CD14-positive monocyte (primary cell): ENCODE results near the gene RUNDC1. TPM values are rescaled to one million over a fixed set of nuclear protein-coding genes. Genes with fewer than 3 reads are reported as not detected.

Experiments
- DNase-seq, 3 donors: peaks; one replicate each; pipeline ENCODE4 v3.0.0-alpha.2; 2011 to 2022
- H2AFZ ChIP-seq: 2 replicates; pipeline ENCODE4 v1.6.0; 2012; ENCODE audit warnings: mild to moderate bottlenecking, low read depth, low read length, inconsistent platforms; ENCODE audit not compliant: insufficient read depth, poor library complexity, severe bottlenecking
- H3K27ac ChIP-seq, 2 donors: 1 replicate in 1 of 2; 2 replicates in 1 of 2; pipeline ENCODE4 v1.5.1; 2012 to 2013; ENCODE audit warnings: low read length in 2 of 2, control low read depth in 1 of 2, inconsistent platforms in 1 of 2, low read depth in 1 of 2, mild to moderate bottlenecking in 1 of 2
- H3K27me3 ChIP-seq, 2 donors: one replicate each; pipeline versions ENCODE4 v1.6.0 to v1.6.1; 2011 to 2013; ENCODE audit warnings: low read length in 2 of 2; ENCODE audit not compliant: control insufficient read depth in 2 of 2, insufficient read depth in 2 of 2
- H3K36me3 ChIP-seq, 2 donors: replicated peaks in 1 of 2; 1 replicate in 1 of 2; 2 replicates in 1 of 2; pipeline versions ENCODE4 v1.5.1 to v1.6.1; 2012 to 2013; ENCODE audit warnings: low read length in 2 of 2, control low read depth in 1 of 2, inconsistent platforms in 1 of 2, mild to moderate bottlenecking in 1 of 2; ENCODE audit not compliant: insufficient read depth in 2 of 2, control insufficient read depth in 1 of 2
- H3K4me1 ChIP-seq, 2 donors: 1 replicate in 1 of 2; 2 replicates in 1 of 2; pipeline versions ENCODE4 v1.5.1 to v1.6.1; 2012 to 2013; ENCODE audit warnings: low read length in 2 of 2, control low read depth in 1 of 2, inconsistent platforms in 1 of 2, mild to moderate bottlenecking in 1 of 2, moderate library complexity in 1 of 2; ENCODE audit not compliant: insufficient read depth in 2 of 2, control insufficient read depth in 1 of 2
- H3K4me2 ChIP-seq: replicated peaks from 2 replicates; pipeline ENCODE3; 2012; ENCODE audit warnings: low read length, moderate library complexity, mild to moderate bottlenecking; ENCODE audit not compliant: poor library complexity, severe bottlenecking; ENCODE audit errors: extremely low read depth
- H3K4me3 ChIP-seq, 3 experiments: fragments of 200-600 bp in 1 of 3; sonication (generic) in 1 of 3; replicated peaks in 1 of 3; 1 replicate in 2 of 3; 2 replicates in 1 of 3; pipeline ENCODE4 v1.5.1; 2011 to 2013; ENCODE audit warnings: low read length in 3 of 3, mild to moderate bottlenecking in 3 of 3, control low read depth in 2 of 3, low read depth in 2 of 3, inconsistent platforms in 1 of 3, moderate library complexity in 1 of 3
- H3K79me2 ChIP-seq: 2 replicates; pipeline ENCODE4 v1.6.0; 2012; ENCODE audit warnings: mild to moderate bottlenecking, control low read depth, inconsistent platforms, low read length, moderate library complexity; ENCODE audit not compliant: insufficient read depth
- H3K9ac ChIP-seq: 2 replicates; pipeline ENCODE4 v1.6.0; 2017; ENCODE audit warnings: low read length, mild to moderate bottlenecking; ENCODE audit not compliant: insufficient read depth, poor library complexity, severe bottlenecking
- H3K9me3 ChIP-seq, 2 donors: replicated peaks in 1 of 2; 1 replicate in 1 of 2; 2 replicates in 1 of 2; pipeline versions ENCODE4 v1.5.1 to v1.6.1; 2012 to 2013; ENCODE audit warnings: low read length in 2 of 2, control low read depth in 1 of 2; ENCODE audit not compliant: control insufficient read depth in 1 of 2, insufficient read depth in 1 of 2
- H4K20me1 ChIP-seq: 2 replicates; pipeline ENCODE4 v1.6.0; 2012; ENCODE audit warnings: mild to moderate bottlenecking, low read length, control low read depth, moderate library complexity; ENCODE audit not compliant: insufficient read depth
- H3K27ac Mint-ChIP-seq, 7 donors: one replicate each; pipeline ENCODE4 v1.8.0; 2020; ENCODE audit warnings: mild to moderate bottlenecking in 7 of 7, mixed read lengths in 7 of 7, moderate library complexity in 6 of 7, inconsistent platforms in 2 of 7
- H3K27me3 Mint-ChIP-seq, 3 donors: one replicate each; pipeline ENCODE4 v1.8.0; 2021 to 2022; ENCODE audit warnings: low read depth in 3 of 3, mild to moderate bottlenecking in 3 of 3, mixed read lengths in 3 of 3, moderate library complexity in 3 of 3, inconsistent platforms in 1 of 3
- H3K36me3 Mint-ChIP-seq, 2 donors: one replicate each; pipeline ENCODE4 v1.8.0; 2020; ENCODE audit warnings: mixed read lengths in 2 of 2, inconsistent platforms in 1 of 2, mild to moderate bottlenecking in 1 of 2
- H3K4me1 Mint-ChIP-seq: one replicate; pipeline ENCODE4 v1.8.0; 2020; ENCODE audit warnings: mild to moderate bottlenecking, mixed read lengths
- H3K4me3 Mint-ChIP-seq, 2 donors: one replicate each; pipeline ENCODE4 v1.8.0; 2020; ENCODE audit warnings: mild to moderate bottlenecking in 2 of 2, mixed read lengths in 2 of 2, moderate library complexity in 1 of 2
- H3K9me3 Mint-ChIP-seq, 7 donors: one replicate each; pipeline ENCODE4 v1.8.0; 2020 to 2022; ENCODE audit warnings: mixed read lengths in 7 of 7, mild to moderate bottlenecking in 6 of 7, moderate library complexity in 6 of 7, inconsistent platforms in 2 of 7
- WGBS: methylation state at CpG from one replicate; pipeline ENCODE4 v1.1.5; 2013; ENCODE audit warnings: missing lambda C conversion rate; ENCODE audit not compliant: insufficient coverage; 5-methylcytosine and 5-hydroxymethylcytosine counted together
- intact Hi-C, 2 donors: fragments of 100-400 bp; cut with micrococcal nuclease; formaldehyde crosslinking; loops; one replicate each; pipeline versions ENCODE4 v1.15.0 to v1.15.1; 2023
- polyA plus RNA-seq, 3 donors: library from polyadenylated mRNA; depleted of rRNA in 1 of 3; unstranded in 2 of 3; stranded (reverse) in 1 of 3; fragments of 300-500 nt in 2 of 3; fragments of >200 nt in 1 of 3; fragmentation: Illumina TruSeq in 2 of 3; gene quantifications; 1 replicate in 2 of 3; 2 replicates in 1 of 3; pipeline ENCODE4 v1.2.3, GENCODE V29; 2012 to 2021
- TF ChIP-seq, protein P1 (sequence below): fragments of 200-600 bp; IDR thresholded peaks from one replicate; pipeline ENCODE4 v1.8.0; 2022; ENCODE audit warnings: antibody characterized with exemption, mild to moderate bottlenecking

RUNDC1 gene
- polyA plus RNA-seq, 3 donors: 7.5 to 10.3 (median 9.9) TPM

DNA sequence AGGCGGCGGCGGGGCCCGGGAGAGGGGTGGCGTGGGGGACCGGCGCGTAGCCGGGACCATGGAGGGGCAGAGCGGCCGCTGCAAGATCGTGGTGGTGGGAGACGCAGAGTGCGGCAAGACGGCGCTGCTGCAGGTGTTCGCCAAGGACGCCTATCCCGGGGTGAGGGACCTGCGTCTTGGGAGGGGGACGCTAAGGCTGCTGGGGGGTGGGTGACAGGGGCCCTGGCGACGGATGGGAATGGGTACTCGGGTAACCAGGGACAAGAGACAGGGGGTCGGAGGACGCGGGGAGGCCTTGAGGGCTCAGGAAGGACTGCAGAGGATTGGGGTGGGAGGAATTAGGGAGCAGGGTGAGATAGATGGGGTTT is 44.9 kb downstream of the RUNDC1 start:
- intact Hi-C loops: loop anchor here in 1 of 2 donors (10.0 kb wide), 2 partner anchors 100 to 150 kb away; partner anchors contain the start of genes BRCA1 and NBR1
- no peak overlapping the region for H3K9ac ChIP-seq
- peak overlapping the region; percentile 58 to 76 for H3K4me3 Mint-ChIP-seq
- H3K4me1 Mint-ChIP-seq: peaks cover 38% of the 10 kb centered on the region
- H3K36me3 Mint-ChIP-seq: peaks cover 0 to 3% of the 10 kb centered on the region in 2 donors
- peaks cover 29 to 42% of the 10 kb centered on the region in 2 donors for H3K4me1 ChIP-seq
- no peaks in the 10 kb centered on the region for H4K20me1 ChIP-seq
- no peak overlapping the region for H3K4me3 ChIP-seq
- H3K79me2 ChIP-seq: peaks cover 12% of the 10 kb centered on the region
- TF ChIP-seq, protein P1, sequence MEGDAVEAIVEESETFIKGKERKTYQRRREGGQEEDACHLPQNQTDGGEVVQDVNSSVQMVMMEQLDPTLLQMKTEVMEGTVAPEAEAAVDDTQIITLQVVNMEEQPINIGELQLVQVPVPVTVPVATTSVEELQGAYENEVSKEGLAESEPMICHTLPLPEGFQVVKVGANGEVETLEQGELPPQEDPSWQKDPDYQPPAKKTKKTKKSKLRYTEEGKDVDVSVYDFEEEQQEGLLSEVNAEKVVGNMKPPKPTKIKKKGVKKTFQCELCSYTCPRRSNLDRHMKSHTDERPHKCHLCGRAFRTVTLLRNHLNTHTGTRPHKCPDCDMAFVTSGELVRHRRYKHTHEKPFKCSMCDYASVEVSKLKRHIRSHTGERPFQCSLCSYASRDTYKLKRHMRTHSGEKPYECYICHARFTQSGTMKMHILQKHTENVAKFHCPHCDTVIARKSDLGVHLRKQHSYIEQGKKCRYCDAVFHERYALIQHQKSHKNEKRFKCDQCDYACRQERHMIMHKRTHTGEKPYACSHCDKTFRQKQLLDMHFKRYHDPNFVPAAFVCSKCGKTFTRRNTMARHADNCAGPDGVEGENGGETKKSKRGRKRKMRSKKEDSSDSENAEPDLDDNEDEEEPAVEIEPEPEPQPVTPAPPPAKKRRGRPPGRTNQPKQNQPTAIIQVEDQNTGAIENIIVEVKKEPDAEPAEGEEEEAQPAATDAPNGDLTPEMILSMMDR: no peak
- no peaks in the 10 kb centered on the region for H3K9me3 ChIP-seq
- H3K36me3 ChIP-seq: no peaks in the 10 kb centered on the region
- H3K27me3 ChIP-seq: peaks cover 0 to 15% of the 10 kb centered on the region in 2 donors
- H3K27ac Mint-ChIP-seq: no peak overlapping the region
- peak overlapping the region; percentile 96 for H3K4me2 ChIP-seq
- WGBS: 9% methylated on average over 27 of the region's 27 CpGs
- H2AFZ ChIP-seq: no peak overlapping the region
- H3K27me3 Mint-ChIP-seq: peaks cover 8 to 30% (median 16%) of the 10 kb centered on the region in 3 donors
- no peak for DNase-seq
- no peak overlapping the region for H3K27ac ChIP-seq
- H3K9me3 Mint-ChIP-seq: peaks cover 0 to 3% (median 0%) of the 10 kb centered on the region in 7 donors

DNA sequence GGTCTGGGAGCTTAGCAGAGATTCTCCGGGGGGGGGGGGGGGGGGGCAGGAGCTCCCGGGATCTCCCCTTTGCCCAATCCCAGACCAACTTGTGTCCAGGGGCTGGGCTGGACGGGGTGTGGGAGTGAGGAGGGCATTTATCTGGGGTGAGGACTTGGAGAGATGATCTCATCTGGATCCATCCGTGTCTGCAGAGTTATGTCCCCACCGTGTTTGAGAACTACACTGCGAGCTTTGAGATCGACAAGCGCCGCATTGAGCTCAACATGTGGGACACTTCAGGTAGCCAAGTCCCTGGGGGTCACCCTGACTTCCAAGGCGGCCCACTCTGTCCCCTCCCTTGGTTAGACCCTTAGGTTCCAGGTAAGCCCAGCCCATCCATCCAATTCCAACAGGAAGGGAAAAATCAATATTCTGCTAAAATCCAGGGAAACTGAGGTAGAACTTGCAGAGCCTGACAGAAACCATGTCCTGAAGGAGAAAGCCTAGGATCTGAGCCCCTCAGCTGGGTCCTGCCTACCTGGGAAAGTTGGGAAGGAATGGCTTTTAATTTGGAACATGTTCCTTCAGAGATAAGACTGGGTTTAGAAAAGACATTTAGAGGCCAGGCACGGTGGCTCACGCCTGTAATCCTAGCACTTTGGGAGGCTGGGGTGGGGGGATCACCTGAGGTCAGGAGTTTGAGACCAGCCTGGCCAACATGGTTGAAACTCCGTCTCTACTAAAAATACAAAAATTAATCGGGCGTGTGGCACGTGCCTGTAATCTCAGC is 45.6 kb downstream of the RUNDC1 start:
- Histone ChIP-seq H3K36me3 (no peaks in the 10 kb centered on the region), H3K27ac (no peak overlapping the region), H3K79me2 (peaks cover 9% of the 10 kb centered on the region), H3K9me3 (no peaks in the 10 kb centered on the region), H4K20me1 (no peaks in the 10 kb centered on the region), H2AFZ (no peak overlapping the region), H3K9ac (no peak overlapping the region), H3K27me3 (peaks cover 0 to 15% of the 10 kb centered on the region in 2 donors), H3K4me1 (peaks cover 22 to 36% of the 10 kb centered on the region in 2 donors), H3K4me2 (no peak overlapping the region), H3K4me3 (no peak overlapping the region)
- Mint-ChIP-seq H3K9me3 (peaks cover 0 to 3% (median 0%) of the 10 kb centered on the region in 7 donors), H3K36me3 (peaks cover 0 to 3% of the 10 kb centered on the region in 2 donors), H3K27ac (no peak overlapping the region), H3K27me3 (peaks cover 8 to 30% (median 16%) of the 10 kb centered on the region in 3 donors), H3K4me1 (peaks cover 33% of the 10 kb centered on the region), H3K4me3 (peak overlapping the region in 1 of 2 donors; percentile 58)
- no peak for DNase-seq
- WGBS: 76% methylated on average over 7 of the region's 16 CpGs
- intact Hi-C loops: loop anchor here in 1 of 2 donors (10.0 kb wide), 2 partner anchors 99 to 149 kb away; partner anchors contain the start of genes BRCA1 and NBR1
- TF ChIP-seq, protein P1: no peak
